GM12872 (cell line): Measurements from ENCODE around the gene ZNF814.

ENCODE experiments used
- TF ChIP-seq, protein P1 (sequence below): IDR thresholded peaks from 3 replicates; pipeline ENCODE4 v1.5.1; 2011; ENCODE audit warnings: low read depth, mild to moderate bottlenecking, low read length, moderate library complexity; ENCODE audit not compliant: insufficient read depth

Gene ZNF814

DNA sequence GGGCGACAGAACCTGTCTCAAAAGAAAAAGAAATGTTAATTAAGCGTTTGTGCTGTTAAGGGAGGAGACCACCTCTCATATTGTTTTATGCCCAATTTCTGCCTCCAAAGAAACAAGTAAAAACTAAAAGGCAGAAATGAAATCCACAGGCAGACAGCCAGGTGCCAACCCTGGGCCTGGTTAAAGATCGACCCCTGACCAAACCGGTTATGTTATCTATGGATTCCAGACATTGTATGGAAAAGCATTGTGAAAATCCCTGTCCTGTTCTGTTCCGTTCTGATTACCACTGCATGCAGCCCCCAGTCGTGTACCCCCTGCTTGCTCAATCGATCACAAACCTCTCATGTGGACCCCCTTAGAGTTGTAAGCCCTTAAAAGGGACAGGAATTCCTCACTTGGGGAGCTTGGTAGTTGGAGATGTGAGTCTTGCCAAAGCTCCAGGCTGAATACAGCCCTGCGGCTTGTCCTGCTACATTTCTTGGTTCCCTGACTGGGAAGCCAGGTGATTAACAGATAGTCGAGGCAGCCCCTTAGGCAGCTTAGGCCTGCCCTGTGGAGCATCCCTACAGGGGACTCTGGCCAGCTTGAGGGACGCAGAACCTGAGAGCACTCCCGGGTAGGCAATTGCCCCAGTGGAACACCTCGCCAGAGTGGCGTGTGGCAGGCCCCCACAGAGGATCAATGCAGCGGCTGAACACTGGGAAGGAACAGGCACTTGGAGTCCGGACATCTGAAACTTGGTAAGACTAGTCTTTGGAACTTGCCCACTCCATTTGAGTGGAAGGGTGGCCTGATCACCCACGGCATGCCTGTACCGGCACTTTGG, 73.4 kb downstream of the ZNF814 start:
- TF ChIP-seq, protein P1, sequence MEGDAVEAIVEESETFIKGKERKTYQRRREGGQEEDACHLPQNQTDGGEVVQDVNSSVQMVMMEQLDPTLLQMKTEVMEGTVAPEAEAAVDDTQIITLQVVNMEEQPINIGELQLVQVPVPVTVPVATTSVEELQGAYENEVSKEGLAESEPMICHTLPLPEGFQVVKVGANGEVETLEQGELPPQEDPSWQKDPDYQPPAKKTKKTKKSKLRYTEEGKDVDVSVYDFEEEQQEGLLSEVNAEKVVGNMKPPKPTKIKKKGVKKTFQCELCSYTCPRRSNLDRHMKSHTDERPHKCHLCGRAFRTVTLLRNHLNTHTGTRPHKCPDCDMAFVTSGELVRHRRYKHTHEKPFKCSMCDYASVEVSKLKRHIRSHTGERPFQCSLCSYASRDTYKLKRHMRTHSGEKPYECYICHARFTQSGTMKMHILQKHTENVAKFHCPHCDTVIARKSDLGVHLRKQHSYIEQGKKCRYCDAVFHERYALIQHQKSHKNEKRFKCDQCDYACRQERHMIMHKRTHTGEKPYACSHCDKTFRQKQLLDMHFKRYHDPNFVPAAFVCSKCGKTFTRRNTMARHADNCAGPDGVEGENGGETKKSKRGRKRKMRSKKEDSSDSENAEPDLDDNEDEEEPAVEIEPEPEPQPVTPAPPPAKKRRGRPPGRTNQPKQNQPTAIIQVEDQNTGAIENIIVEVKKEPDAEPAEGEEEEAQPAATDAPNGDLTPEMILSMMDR: no peak

- TF ChIP-seq, protein P1: no peak
These were observed 74.2 kb downstream of the ZNF814 start, which contains the start of gene ZNF552 for GRCh38 chr19:57814505-57815246. ZNF552 (minus strand) TSS chr19:57814913; CDS start chr19:57814743, 170 bp downstream.

DNA sequence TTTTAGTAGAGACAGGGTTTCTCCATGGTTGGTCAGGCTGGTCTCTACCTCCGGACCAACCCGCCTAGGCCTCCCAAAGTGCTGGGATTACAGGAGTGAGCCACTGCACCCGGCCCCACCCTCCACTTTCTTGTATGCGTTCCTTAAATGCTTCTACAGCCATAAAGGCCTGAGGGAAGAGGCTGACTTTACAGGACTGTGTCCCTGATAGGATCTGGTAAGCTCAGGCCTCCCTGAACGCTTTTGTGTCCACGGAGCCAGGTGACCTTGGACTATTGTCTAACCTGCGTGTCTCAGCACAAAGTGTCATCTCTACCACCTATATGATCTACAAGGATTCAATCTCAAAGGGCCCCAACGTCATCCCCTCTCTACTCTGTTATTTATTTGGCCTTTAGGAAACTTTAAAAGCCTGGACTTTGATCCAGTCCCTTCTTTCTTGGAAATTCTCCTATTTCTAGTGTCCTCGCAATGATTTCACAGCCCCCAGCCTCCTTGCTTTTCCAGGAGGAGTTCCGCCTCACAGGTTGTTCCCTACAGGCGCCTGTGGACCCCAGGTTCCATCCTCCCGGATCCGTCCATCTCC, 74.8 kb downstream of the ZNF814 start:
- TF ChIP-seq, protein P1: no peak

DNA sequence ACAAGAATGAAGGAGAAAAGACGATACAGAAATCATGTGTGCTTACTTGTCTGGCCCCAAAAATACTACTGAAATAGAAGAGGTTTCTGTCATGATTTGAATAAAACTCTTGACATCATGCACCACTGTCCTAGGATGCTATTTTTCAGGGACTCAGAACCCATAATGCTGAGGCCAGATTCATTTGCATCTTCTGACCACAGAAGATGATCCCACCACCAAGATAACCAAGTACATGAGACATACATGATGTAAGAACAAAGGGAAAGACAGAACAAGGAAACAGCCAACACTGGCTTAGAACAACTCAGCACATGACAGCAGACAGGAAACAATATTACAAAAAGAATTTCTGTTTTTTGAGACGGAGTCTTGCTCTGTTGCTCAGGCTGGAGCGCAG, 76.6 kb downstream of the ZNF814 start:
- TF ChIP-seq, protein P1: no peak

- TF ChIP-seq, protein P1: no peak
These were observed 81.3 kb downstream of the ZNF814 start for GRCh38 chr19:57807541-57807940.

DNA sequence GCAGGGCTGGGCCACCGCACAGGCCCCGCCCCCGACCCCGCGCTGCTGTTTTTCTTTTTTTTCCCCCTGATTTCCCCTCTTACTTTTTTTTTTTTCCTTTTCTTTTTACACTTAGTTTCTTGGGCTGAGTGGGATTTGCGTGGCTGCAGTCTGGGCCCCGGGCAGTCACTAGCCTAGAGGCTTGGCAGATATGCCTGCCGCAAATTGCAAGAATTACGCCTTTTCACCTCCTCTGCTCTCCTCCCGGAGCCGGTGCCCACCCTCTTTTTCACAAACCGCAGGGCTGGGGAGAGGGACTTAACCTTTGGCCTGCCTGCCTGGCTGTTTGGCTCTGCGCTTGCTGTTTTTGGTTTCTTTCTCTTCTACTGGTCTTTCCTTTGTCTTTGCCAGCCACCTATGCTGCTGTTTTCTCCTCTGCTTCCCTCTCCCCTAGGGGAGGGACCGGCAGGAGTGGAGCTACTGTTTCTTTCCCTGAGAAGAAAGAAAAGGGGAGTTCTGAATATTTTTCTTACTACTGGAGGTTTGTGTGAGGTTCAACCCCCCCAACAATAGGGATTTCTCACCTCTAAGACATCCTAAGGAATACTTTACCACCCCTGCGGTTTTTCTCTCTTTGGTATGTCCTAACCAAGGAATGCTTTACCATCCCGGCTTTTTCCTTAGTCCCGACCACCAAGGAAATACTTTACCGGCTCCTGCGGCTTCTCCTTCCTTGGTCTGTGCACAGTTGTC, 85.1 kb downstream of the ZNF814 start:
- TF ChIP-seq, protein P1: no peak

DNA sequence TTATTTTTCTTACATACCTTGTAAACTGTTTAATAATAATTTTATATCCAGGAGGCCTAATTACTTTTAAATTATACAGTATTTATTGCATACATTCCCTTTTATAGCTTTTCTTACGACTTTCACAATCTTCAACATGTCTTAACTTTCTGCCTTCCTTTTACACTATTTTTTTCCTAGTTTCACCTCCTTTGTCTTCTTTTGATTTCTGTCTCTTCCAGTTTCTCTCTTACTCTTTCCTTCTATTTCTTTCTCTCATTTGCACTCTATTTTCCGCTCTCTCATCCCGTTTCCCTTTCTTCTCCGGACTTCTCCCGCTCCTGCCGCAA, 85.6 kb downstream of the ZNF814 start:
- TF ChIP-seq, protein P1: no peak
